DMS114 treated with DMSO at 0.1 percent for 48 hours (cell line): ENCODE measurements around the gene SEMA4D.

Experiments
- DNase-seq: peaks from one replicate; lab custom pipeline; 2025; ENCODE audit not compliant: unreplicated experiment; lab: John Stamatoyannopoulos, UW

Gene SEMA4D

GRCh38 chr9:89432986-89433530 lies 64.9 kb downstream of the SEMA4D start:
- DNase-seq, result no peak

GRCh38 chr9:89431930-89432725 lies 65.8 kb downstream of the SEMA4D start:
- DNase-seq, result no peak

GRCh38 chr9:89430995-89431394 lies 66.9 kb downstream of the SEMA4D start:
- DNase-seq, result no peak

DNA sequence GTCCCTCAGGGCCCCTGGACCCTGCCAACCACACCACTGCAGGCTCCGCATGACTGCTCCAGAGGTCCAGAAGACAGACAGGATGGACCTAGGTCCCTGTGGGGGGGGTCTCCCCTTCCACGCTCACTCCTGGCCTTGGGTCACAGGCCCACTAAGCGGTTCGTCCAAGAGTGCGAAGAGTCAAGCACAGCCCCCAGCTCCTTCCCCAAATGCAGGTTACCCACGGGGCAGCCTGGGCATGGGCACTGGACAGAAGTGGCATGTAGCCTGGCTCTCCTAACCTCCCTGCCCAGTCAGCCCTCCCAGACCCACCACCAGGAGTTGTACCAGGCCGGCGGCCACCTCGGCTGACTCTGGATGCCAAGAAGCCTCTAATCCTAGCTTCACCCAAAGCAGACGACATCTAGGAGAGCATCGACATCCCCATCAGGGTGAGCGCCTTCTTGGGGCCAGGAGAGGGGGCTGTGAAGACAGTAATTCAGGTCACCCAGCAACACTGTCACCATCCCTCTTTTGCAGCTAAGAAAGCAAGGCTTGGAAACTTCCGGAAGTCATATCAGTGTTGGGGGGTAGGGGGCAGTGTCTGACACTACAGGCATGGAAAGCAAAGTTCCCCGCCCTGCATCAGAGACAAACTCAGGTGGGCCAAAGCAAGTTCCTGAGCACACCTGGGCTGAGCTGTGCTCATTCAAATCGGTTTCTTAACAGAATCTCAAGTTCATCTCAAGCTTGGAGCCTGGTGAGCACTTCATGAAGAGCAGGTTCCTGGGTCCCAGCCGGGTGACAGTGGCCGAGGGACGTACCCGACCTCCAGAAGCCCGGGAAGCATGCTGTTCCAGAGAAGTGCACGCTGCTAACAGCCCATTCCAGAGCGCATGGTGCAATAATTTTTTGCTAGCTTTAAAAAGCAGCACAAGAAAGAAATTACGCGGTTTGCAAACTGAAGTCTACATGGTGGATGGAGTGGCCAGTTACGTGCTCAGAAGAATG lies 68.7 kb downstream of the SEMA4D start:
- DNase-seq, result no peak

DNA sequence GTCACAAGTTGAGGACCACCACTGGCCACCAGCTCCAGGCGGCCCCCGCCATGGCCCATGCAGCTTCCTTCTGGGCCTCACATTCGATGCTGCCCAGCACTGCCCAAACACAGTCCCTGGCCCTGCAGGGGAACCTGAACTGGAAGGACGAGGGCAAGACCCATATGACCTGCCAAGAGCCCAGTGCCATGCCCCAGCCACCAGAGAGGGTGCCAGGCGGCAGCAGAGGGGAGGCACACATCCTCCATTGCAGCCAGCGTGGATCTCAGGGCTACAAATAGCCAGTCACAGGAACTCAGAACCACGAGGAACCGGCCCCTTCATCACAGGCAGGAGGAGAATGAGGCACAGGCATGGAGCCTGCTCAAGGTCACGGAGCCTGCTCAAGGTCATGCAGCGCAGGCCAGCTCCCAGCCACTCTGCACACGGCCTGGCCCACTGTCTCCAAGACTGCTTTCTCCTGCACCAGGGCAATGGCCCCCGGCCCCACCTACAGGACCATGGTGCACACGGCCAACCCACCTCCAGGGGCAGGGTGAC lies 69.6 kb downstream of the SEMA4D start:
- no peak for DNase-seq

DNA sequence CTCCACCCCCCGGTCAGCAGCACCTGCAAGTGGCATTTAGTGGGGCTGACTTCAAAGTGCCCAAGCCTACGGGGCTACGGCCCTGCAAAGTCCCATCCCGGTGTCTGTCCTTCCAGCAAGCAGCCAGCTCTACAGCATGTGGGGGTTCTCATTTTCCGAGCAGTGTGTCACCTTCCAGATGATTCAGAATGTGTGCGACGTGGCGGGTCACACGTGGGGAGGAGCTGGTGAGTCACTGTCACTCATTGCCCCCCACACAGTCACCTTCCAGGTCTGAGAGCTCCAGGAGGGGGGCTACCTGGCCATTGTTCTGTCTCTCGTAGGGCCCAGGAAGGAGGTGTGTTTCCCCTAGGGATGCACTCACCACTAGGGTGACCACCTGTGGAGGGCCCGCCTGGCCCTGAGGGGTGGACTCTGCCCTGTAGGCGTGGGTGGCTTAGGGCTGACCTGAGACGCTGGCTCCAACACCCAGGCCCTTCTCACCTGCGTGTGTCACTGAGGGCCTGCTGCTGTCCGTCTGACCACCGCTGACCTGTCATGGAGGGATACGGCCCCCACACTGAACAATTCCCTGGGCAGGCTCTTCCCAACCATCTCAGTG lies 70.2 kb downstream of the SEMA4D start:
- DNase-seq, result no peak

DNA sequence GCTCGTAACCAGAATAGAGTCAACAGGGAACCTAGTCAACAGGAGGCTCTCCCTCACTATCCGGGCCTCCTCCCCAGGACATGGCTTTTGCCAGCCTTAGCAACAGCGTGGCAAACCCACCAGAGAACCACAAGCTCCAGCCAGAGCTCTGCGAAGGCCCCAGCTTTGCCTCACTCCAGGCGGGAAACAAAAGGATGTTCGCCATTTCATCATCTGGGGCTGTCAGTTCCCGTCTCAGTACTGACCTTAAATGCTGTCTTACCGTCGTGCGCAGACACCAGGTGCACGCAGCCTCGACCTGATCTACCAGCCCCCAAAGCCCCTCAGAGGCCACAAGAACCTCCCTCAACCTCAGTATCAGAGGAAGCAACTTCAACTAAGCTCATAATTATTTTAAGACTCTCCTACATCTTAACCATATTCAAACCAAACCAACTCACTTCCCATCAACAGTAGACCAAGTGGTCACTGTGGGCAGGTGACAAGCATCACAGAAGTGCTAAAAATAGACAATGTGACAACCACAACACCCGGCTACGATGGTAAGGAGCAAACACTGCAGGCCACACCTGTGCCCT lies 71.4 kb downstream of the SEMA4D start:
- no peak for DNase-seq

DNA sequence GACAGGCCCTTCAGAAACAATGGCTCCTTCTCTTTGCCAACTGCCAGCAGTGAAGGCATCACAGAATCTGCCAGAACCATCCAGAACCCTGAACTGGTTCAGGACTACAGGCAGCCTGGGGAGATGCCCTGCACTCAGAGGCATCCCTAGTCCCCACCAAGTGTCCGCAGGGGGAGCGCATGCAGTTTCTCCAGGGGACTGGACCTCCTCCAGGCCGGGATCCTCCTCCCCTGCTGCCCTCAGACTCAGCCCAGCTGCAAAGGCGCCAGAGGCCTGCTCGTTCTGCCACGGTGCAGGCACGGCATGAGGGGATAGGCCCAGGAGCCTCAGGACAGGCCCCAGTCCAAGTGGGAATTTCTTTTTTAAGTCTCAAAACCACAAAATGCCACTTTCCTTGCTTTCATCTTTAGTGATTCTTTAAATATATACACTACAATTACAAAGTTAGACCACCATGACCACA lies 72.0 kb downstream of the SEMA4D start:
- DNase-seq, result no peak

- no peak for DNase-seq
Observed at GRCh38 chr9:89425024-89425805, 72.7 kb downstream of the SEMA4D start.

DNA sequence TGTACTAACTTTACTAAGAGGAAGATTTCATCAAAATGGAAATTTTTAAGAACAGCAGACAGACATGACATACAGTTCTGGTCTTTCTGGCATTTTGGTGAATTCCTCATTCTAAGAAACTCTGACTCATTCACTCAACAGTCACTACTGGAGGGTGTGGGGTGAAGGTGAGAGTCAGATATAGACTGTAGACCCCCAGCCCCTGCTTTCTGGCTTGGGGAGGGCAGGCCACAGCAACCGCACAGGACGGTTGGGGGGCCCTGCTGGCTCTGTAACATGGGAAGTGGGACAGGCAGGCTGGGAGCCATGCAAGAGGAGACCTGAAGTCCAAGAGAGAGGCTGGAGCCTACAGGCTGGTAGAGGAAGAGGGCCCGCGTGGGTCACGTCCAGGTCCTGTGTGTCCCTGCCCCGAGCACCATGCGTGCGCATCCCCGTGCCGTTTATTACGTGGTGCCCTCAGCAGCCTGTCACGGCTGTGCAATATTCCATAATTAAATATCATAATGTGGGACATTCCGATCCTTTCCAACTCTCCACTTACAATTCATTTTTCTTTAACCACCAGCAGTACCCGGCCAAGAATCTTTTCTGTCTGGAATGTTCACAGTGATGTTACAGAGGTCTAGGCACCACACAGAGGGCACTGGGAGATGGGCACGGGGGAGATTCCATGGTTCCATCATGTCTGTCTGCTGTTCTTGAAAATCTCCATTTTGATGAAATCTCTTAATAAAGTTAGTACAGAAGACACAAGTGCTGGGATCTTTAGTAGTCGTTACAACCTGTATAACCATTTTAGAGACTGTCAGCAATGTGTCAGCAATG lies 75.5 kb downstream of the SEMA4D start:
- no peak for DNase-seq

DNA sequence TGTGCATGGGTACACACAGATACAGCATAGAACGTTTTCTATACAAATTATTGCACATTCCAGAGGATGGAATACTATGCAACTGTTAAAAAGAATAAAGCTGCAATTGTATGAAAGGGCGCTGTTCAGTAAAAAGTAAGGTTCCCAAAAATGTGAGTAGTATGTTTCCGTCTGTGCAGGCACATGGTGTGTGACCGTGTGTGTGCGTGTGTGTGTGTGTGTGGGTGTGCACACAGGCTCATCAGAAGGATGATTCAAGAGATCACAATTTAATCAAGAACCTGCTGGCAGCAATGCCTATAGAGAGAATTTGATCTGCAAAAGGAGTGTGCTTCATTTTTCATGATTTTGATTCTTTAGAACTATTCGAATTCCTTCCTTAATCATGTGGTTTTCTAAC lies 76.3 kb downstream of the SEMA4D start:
- DNase-seq, result no peak

DNA sequence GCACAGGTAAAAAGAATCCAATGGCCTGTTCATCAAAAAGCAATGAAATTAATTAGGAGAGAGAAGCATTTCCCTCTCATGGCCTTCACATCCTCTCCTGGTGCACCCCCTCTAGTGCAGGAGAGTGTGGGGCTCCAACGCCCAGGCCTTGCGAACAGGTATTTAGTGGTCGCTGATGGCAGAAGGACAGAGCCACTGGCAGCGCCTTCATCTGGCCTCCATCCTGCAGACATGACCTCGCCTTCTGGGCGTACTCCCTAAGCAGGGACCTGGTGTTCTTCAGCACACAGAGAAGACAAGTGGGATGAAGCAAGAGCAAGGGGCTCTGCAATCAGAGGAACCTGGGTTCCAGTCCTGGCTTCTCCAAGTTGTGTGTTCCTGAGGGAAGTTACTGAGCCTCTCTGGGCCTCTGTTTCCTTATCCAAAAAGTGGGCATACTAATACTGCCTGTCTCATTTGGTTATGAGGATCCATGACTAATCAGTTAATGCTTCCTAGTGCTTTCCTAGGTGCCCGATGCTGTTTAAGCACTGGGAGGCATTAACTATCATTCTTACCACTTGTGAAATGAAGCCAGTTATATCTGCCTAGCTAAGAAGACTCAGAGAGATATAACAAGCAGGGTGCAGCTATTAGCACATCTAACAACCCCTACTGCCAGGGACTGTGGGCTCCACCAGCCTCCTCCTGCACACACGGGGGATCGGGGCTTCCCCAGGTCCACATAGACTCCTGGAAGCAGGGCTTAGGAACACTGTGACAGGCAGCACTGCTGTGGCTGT lies 77.3 kb downstream of the SEMA4D start:
- no peak for DNase-seq

DNA sequence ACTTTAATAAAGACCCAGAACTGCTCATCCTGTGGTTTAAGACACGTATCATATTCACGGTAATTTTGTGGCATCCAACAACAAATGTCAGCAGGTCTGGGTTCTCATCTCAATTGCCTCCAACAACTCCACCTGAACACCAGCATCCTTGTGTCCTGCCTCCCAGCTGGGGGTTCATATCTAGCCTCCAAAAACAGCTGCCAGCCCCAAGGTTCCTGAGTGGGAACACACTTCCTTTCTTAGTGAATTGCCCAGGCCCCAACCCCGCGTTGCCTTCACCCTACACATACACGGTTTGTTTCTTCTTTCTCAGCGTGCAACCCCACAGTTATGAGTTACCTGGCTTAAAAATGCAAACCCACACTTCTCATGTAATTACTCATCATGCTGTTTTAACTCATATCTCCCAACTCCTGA lies 77.9 kb downstream of the SEMA4D start:
- no peak for DNase-seq

- DNase-seq, result no peak
Observed at GRCh38 chr9:89418882-89419640, 78.9 kb downstream of the SEMA4D start.

DNA sequence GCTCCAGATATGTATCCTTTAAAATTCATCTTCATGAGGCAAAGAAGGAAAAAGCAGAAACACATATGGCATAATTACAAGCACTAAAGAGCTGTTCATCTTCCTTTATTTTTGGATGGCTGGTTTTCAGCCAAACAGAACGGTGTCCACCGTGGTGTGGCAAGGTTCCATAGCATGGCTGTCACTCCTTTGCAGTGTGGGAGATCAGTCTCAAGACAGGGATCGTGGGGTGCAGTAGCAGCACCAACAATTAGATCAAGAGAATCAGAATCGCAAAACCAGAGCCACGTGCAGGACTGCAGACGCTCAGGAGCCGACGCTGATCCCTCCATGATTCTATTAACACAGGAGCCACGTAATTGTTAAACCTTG lies 79.5 kb downstream of the SEMA4D start:
- DNase-seq, result no peak

- DNase-seq, result no peak
Observed at GRCh38 chr9:89417832-89418473, 80.0 kb downstream of the SEMA4D start.
